DOHH2 (cell line): ENCODE results near the gene OXNAD1.

Experiments
- H3F3A ChIP-seq: fragments of 200-600 bp; sonication (generic), shearing (Covaris generic); 2 replicates; pipeline ENCODE4 v1.6.0; 2016; ENCODE audit warnings: antibody characterized with exemption, mild to moderate bottlenecking; ENCODE audit not compliant: control insufficient read depth, insufficient read depth
- H3K27ac ChIP-seq: fragments of 200-600 bp; sonication (generic); 2 replicates; pipeline ENCODE4 v1.5.1; 2014; ENCODE audit warnings: low read depth, mild to moderate bottlenecking, low read length, moderate library complexity
- H3K27me3 ChIP-seq: fragments of 200-600 bp; sonication (generic); 2 replicates; pipeline ENCODE4 v1.6.1; 2014; ENCODE audit warnings: mild to moderate bottlenecking, low read length, mixed read lengths; ENCODE audit not compliant: control insufficient read depth
- H3K36me3 ChIP-seq: fragments of 200-600 bp; sonication (generic); 2 replicates; pipeline ENCODE4 v1.6.1; 2014; ENCODE audit warnings: mild to moderate bottlenecking, low read length, moderate library complexity, mixed read lengths; ENCODE audit not compliant: control insufficient read depth
- H3K4me1 ChIP-seq: fragments of 200-600 bp; sonication (generic); 2 replicates; pipeline ENCODE4 v1.6.1; 2014; ENCODE audit warnings: mild to moderate bottlenecking, low read length, mixed read lengths; ENCODE audit not compliant: control insufficient read depth
- H3K4me2 ChIP-seq: fragments of 200-600 bp; sonication (generic); 2 replicates; pipeline ENCODE4 v1.6.0; 2014; ENCODE audit warnings: mild to moderate bottlenecking, low read length, moderate library complexity
- H3K4me3 ChIP-seq: fragments of 200-600 bp; sonication (generic); 2 replicates; pipeline ENCODE4 v1.5.1; 2014; ENCODE audit warnings: mild to moderate bottlenecking, low read length, mixed read lengths
- H3K79me2 ChIP-seq: fragments of 200-600 bp; sonication (generic); 2 replicates; pipeline ENCODE4 v1.6.1; 2014; ENCODE audit warnings: mild to moderate bottlenecking, low read length, mixed read lengths; ENCODE audit not compliant: control insufficient read depth
- H3K9me2 ChIP-seq: fragments of 200-600 bp; sonication (generic); replicated peaks from 2 replicates; pipeline ENCODE4 v1.6.1; 2014; ENCODE audit warnings: mild to moderate bottlenecking, low read length, mixed read lengths; ENCODE audit not compliant: control insufficient read depth
- H3K9me3 ChIP-seq: fragments of 200-600 bp; sonication (generic); 2 replicates; pipeline ENCODE4 v1.6.1; 2014; ENCODE audit warnings: antibody characterized with exemption, low read length, mixed read lengths; ENCODE audit not compliant: control insufficient read depth, insufficient read depth
- H4K20me1 ChIP-seq: fragments of 200-600 bp; sonication (generic); 2 replicates; pipeline ENCODE4 v1.6.0; 2014; ENCODE audit warnings: low read depth, mild to moderate bottlenecking, antibody characterized with exemption, low read length, moderate library complexity; ENCODE audit not compliant: control insufficient read depth, insufficient read depth
- EZH2phosphoT487 ChIP-seq: fragments of 200-600 bp; sonication (generic); IDR thresholded peaks from 2 replicates; pipeline ENCODE4 v1.6.1; 2017; ENCODE audit warnings: borderline replicate concordance, mild to moderate bottlenecking, antibody characterized with exemption, low read length, moderate library complexity, mixed read lengths
- TF ChIP-seq, protein P1 (sequence below): fragments of 200-600 bp; sonication (generic); IDR thresholded peaks from one replicate; pipeline ENCODE4 v1.5.1; 2014; ENCODE audit warnings: antibody characterized with exemption, mild to moderate bottlenecking, low read depth, low read length; ENCODE audit not compliant: poor library complexity, severe bottlenecking

OXNAD1 gene

DNA sequence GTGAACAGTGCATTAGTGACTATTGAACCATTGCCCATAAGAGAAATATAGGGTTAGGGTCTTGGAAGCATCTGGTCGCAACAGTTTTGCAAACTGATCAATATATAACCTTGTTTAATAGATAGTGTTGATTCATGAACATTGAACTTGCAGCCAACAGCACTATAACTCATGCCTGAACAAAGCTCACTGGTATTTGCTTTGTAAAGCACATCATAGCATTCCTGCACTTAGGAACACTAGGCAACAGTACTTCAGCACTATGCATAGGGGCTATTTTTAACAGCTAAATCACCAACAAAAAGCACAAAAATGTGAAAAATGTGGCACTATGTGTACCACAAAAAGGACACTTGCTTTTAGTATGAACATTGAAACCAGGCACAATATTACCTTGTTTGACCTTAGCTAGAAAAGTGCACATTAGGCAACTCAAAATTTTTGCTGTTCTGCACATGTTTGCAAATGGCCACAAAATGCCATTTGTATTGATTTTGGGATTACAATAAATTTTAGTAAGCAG lies 68.0 kb downstream of the OXNAD1 start:
- TF ChIP-seq, protein P1, sequence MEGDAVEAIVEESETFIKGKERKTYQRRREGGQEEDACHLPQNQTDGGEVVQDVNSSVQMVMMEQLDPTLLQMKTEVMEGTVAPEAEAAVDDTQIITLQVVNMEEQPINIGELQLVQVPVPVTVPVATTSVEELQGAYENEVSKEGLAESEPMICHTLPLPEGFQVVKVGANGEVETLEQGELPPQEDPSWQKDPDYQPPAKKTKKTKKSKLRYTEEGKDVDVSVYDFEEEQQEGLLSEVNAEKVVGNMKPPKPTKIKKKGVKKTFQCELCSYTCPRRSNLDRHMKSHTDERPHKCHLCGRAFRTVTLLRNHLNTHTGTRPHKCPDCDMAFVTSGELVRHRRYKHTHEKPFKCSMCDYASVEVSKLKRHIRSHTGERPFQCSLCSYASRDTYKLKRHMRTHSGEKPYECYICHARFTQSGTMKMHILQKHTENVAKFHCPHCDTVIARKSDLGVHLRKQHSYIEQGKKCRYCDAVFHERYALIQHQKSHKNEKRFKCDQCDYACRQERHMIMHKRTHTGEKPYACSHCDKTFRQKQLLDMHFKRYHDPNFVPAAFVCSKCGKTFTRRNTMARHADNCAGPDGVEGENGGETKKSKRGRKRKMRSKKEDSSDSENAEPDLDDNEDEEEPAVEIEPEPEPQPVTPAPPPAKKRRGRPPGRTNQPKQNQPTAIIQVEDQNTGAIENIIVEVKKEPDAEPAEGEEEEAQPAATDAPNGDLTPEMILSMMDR, result no peak
- no peak for TF ChIP-seq EZH2phosphoT487
- peaks cover 86% of the 10 kb centered on the region for H3K79me2 ChIP-seq
- H4K20me1 ChIP-seq, result no peaks in the 10 kb centered on the region
- H3K4me3 ChIP-seq, result no peak overlapping the region
- H3F3A ChIP-seq, result peaks cover 9% of the 10 kb centered on the region
- peaks cover 97% of the 10 kb centered on the region for H3K36me3 ChIP-seq
- no peaks in the 10 kb centered on the region for H3K4me1 ChIP-seq
- H3K4me2 ChIP-seq, result no peak overlapping the region
- no peaks in the 10 kb centered on the region for H3K9me2 ChIP-seq
- H3K27me3 ChIP-seq, result no peaks in the 10 kb centered on the region
- H3K27ac ChIP-seq, result no peak overlapping the region
- H3K9me3 ChIP-seq, result no peaks in the 10 kb centered on the region

DNA sequence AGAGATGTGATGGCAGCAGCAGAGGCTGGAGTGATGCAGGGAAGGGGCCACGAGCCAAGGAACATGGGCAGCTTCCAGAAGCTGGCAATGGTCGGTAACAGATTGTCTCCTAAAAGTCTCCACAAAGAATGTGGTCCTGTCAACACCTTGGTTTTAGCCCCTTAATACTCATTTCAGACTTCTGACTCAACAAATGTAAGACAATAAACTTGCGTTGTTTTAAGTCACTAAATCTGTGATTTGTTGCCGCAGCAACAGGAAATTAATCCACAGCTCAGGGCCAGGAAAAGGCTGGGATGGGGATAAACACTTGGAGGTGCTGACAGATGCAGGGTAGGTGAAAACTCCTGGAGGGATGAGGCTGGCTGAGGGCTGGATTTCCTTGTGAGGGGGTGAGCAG lies 69.9 kb downstream of the OXNAD1 start:
- Histone ChIP-seq H3K36me3 (peaks cover 97% of the 10 kb centered on the region), H3K27ac (no peak overlapping the region), H3K79me2 (peaks cover 91% of the 10 kb centered on the region), H4K20me1 (peaks cover 3% of the 10 kb centered on the region; the same call in 1 of the 2 replicates), H3K9me3 (no peaks in the 10 kb centered on the region), H3K27me3 (no peaks in the 10 kb centered on the region), H3K4me1 (peaks cover 18% of the 10 kb centered on the region), H3F3A (peaks cover 12% of the 10 kb centered on the region), H3K4me3 (no peak overlapping the region), H3K9me2 (no peaks in the 10 kb centered on the region), H3K4me2 (no peak overlapping the region)
- TF ChIP-seq, protein P1, result no peak
- no peak for TF ChIP-seq EZH2phosphoT487

DNA sequence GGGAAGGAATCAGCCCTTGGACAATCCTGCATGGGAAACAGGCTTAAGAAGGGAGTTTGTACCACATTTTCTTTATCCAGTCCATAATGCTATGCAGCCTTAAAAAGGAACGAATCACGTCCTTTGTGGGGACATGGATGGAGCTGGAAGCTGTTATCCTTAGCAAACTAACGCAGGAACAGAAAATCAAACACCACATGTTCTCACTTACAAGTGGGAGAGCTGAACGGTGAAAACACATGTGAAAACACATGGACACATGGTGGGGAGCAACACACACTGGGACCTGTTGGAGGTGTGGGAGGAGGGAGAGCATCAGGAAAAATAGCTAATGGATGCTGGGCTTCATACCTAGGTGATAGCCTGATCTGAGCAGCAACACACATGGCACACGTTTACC lies 70.3 kb downstream of the OXNAD1 start:
- Histone ChIP-seq H3K4me3 (no peak overlapping the region), H3K4me2 (no peak overlapping the region), H4K20me1 (peaks cover 3% of the 10 kb centered on the region; the same call in 1 of the 2 replicates), H3K9me3 (no peaks in the 10 kb centered on the region), H3K36me3 (peaks cover 97% of the 10 kb centered on the region), H3K27me3 (no peaks in the 10 kb centered on the region), H3F3A (peaks cover 12% of the 10 kb centered on the region), H3K27ac (no peak overlapping the region), H3K79me2 (peaks cover 91% of the 10 kb centered on the region), H3K9me2 (no peaks in the 10 kb centered on the region), H3K4me1 (peaks cover 23% of the 10 kb centered on the region)
- TF ChIP-seq EZH2phosphoT487, result no peak
- TF ChIP-seq, protein P1, result no peak
